Measurements from ENCODE around the gene KLF9. TPM values are rescaled to one million over a fixed set of nuclear protein-coding genes. Genes with fewer than 3 reads are reported as not detected.

KLF9 gene
- total RNA-seq, 1 donor from 2014 or later, result 2.6 TPM

Other genes starting within 250 kb of the KLF9 start
- 14.6 TPM for gene SMC5, start 155.7 kb downstream of the KLF9 start, total RNA-seq